Neutrophil (primary cell): ENCODE data around the gene RTEL1.

Experiments
- H3K27ac ChIP-seq: fragments of 200-600 bp; sonication (generic); 2 replicates; pipeline ENCODE4 v1.5.1; 2016; ENCODE audit warnings: mild to moderate bottlenecking, moderate library complexity
- H3K27me3 ChIP-seq: fragments of 200-600 bp; sonication (generic); 2 replicates; pipeline ENCODE4 v1.6.0; 2016; ENCODE audit warnings: mild to moderate bottlenecking
- H3K36me3 ChIP-seq: fragments of 200-600 bp; sonication (generic); 2 replicates; pipeline ENCODE4 v1.5.1; 2017
- H3K4me1 ChIP-seq, 2 experiments: fragments of 200-600 bp in 1 of 2; sonication (generic) in 1 of 2; 1 replicate in 1 of 2; 2 replicates in 1 of 2; pipeline versions ENCODE4 v1.5.1 to v1.6.1; 2013 to 2016; ENCODE audit warnings: low read depth in 1 of 2, low read length in 1 of 2, mild to moderate bottlenecking in 1 of 2, moderate library complexity in 1 of 2; ENCODE audit not compliant: control insufficient read depth in 1 of 2, insufficient read depth in 1 of 2
- H3K4me3 ChIP-seq, 2 experiments: fragments of 200-600 bp in 1 of 2; sonication (generic) in 1 of 2; 1 replicate in 1 of 2; 2 replicates in 1 of 2; pipeline ENCODE4 v1.5.1; 2013 to 2016; ENCODE audit warnings: low read depth in 1 of 2, low read length in 1 of 2, mild to moderate bottlenecking in 1 of 2, moderate library complexity in 1 of 2
- H3K9me3 ChIP-seq: fragments of 200-600 bp; sonication (generic); 2 replicates; pipeline ENCODE4 v1.5.1; 2016
- TF ChIP-seq, protein P1 (sequence below): fragments of 200-600 bp; sonication (generic); IDR thresholded peaks from 2 replicates; pipeline ENCODE4 v1.5.1; 2016; ENCODE audit warnings: antibody characterized with exemption

RTEL1 gene

DNA sequence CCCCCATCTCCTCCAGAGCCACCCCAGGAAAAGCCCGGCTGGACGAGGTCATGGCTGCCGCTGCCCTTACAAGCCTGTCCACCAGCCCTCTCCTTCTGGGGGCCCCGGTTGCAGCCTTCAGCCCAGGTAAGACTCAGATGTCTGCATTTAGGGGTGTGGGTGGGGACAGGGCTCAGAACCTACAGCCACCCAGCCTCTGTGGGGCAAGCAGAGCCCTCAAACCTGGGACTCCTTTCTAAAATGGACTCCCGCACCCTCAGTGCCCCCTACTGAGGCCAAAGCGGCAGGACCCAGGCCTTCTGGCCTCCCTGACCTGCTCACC lies 83.2 kb downstream of the RTEL1 start:
- Histone ChIP-seq H3K27me3 (peaks cover 30% of the 10 kb centered on the region), H3K4me1 (peaks cover 26 to 37% of the 10 kb centered on the region in 2 experiments), H3K36me3 (peaks cover 28% of the 10 kb centered on the region), H3K4me3 (peak overlapping the region in 1 of 2 experiments; percentile 64), H3K9me3 (no peaks in the 10 kb centered on the region), H3K27ac (no peak overlapping the region)
- TF ChIP-seq, protein P1, sequence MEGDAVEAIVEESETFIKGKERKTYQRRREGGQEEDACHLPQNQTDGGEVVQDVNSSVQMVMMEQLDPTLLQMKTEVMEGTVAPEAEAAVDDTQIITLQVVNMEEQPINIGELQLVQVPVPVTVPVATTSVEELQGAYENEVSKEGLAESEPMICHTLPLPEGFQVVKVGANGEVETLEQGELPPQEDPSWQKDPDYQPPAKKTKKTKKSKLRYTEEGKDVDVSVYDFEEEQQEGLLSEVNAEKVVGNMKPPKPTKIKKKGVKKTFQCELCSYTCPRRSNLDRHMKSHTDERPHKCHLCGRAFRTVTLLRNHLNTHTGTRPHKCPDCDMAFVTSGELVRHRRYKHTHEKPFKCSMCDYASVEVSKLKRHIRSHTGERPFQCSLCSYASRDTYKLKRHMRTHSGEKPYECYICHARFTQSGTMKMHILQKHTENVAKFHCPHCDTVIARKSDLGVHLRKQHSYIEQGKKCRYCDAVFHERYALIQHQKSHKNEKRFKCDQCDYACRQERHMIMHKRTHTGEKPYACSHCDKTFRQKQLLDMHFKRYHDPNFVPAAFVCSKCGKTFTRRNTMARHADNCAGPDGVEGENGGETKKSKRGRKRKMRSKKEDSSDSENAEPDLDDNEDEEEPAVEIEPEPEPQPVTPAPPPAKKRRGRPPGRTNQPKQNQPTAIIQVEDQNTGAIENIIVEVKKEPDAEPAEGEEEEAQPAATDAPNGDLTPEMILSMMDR: no peak

DNA sequence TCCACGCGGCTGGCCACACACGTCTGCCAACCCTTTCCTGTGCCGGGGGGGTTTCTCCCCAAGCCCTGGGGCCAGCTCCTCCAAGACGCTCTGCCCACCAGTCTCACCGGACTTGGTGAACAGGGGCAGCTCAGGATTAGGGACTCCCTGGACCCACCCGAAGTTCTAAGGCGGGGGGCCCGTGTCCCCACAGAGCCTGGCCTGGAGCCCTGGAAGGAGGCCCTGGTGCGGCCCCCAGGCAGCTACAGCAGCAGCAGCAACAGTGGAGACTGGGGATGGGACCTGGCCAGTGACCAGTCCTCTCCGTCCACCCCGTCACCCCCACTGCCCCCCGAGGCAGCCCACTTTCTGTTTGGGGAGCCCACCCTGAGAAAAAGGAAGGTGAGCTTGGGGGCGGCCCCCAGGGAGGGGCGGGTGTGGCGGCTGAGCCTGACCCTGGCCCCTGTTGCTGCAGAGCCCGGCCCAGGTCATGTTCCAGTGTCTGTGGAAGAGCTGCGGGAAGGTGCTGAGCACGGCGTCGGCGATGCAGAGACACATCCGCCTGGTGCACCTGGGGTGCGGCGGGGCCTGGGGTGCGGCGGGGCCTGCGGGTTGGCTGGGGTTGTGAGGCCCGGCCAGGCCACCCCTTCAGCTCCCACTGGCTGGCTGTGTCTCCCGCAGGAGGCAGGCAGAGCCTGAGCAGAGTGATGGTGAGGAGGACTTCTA lies 83.7 kb downstream of the RTEL1 start:
- TF ChIP-seq, protein P1: no peak
- Histone ChIP-seq H3K9me3 (no peaks in the 10 kb centered on the region), H3K27me3 (peaks cover 25% of the 10 kb centered on the region), H3K27ac (no peak overlapping the region), H3K4me3 (no peak overlapping the region), H3K4me1 (peaks cover 26 to 37% of the 10 kb centered on the region in 2 experiments), H3K36me3 (peaks cover 23% of the 10 kb centered on the region)

DNA sequence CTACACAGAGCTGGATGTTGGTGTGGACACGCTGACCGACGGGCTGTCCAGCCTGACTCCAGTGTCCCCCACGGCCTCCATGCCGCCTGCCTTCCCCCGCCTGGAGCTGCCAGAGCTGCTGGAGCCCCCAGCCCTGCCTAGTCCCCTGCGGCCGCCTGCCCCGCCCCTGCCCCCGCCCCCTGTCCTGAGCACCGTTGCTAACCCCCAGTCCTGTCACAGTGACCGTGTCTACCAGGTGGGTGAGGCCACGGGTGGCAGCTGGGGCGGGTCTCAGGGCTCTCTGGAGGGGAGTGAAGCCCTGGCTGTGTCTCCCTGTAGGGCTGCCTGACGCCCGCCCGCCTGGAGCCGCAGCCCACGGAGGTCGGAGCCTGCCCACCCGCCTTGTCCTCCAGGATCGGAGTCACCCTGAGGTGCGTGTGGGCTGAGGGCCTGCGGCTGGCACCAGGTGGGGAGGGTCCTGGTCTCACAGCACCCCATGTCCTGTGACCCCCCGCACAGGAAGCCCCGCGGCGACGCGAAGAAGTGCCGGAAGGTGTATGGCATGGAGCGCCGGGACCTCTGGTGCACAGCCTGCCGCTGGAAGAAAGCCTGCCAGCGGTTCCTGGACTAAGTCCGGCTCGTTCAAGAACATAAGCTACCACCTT lies 84.4 kb downstream of the RTEL1 start:
- Histone ChIP-seq H3K27me3 (peaks cover 18% of the 10 kb centered on the region), H3K27ac (no peak overlapping the region), H3K9me3 (no peaks in the 10 kb centered on the region), H3K4me1 (peaks cover 21 to 30% of the 10 kb centered on the region in 2 experiments), H3K4me3 (no peak overlapping the region), H3K36me3 (peaks cover 20% of the 10 kb centered on the region)
- TF ChIP-seq, protein P1: no peak

DNA sequence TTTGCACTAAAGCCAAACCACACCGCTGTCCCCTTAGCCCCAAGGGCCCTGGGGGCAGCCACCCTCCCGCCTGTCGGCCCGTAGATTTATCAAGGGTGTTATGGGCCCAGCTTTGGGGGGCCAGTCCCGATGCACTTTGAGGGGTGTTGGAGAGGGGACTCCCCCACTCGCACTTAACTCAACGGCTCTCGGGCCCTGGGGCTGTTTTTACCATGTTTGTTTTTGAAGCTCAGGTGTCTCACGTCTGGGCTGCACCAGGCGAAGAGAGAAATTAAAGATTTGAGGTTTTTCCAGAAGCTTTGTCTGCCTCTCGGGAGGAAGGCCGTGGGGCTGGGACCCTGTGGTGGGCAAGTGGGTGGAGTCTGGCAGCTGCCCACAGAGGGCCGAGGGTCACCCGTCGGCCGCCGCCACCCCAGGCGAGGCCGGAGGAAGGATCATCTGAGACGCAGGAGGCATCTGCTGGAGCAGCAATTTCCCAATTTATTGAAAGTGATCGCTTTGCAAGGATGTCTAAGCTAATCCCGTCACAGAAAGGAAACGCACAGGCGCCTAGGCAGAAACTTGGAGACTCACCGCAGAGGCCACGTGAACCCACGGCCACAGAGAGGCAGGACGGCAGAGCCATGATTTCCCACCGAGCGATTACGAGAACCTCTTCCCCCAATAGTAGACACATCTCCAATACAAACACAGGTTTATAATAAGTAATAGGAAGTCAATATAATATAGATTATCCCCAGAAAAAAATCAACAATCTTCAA lies 85.3 kb downstream of the RTEL1 start:
- TF ChIP-seq, protein P1: no peak
- peaks cover 20% of the 10 kb centered on the region for H3K36me3 ChIP-seq
- peaks cover 9% of the 10 kb centered on the region for H3K27me3 ChIP-seq
- peaks cover 17 to 21% of the 10 kb centered on the region in 2 experiments for H3K4me1 ChIP-seq
- H3K27ac ChIP-seq: no peak overlapping the region
- no peaks in the 10 kb centered on the region for H3K9me3 ChIP-seq
- H3K4me3 ChIP-seq: no peak overlapping the region

DNA sequence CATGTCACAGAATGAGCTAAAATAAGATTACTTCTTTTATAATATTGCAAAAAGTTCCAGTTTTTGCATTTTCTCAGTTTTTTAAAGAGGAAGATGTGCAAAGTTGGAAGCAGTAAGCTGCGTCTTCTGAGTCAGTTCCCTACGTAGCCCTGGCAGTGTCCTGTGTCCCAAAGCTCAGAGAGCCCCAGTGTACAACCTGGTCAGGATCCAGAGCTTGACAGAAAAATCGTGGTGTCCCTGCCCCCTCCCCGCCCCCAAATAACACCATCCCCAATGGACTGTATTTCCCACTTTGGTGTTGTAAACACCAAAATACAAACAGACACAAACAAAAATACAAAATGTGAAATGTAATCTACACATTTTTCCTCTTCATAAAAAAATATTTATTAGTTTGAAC lies 86.0 kb downstream of the RTEL1 start:
- TF ChIP-seq, protein P1: no peak
- Histone ChIP-seq H3K36me3 (peaks cover 20% of the 10 kb centered on the region), H3K27ac (no peak overlapping the region), H3K4me3 (no peak overlapping the region), H3K4me1 (peaks cover 10 to 14% of the 10 kb centered on the region in 2 experiments), H3K9me3 (no peaks in the 10 kb centered on the region), H3K27me3 (peaks cover 2% of the 10 kb centered on the region)
